ENCODE data around the gene SNX21.

The SNX21 gene

DNA sequence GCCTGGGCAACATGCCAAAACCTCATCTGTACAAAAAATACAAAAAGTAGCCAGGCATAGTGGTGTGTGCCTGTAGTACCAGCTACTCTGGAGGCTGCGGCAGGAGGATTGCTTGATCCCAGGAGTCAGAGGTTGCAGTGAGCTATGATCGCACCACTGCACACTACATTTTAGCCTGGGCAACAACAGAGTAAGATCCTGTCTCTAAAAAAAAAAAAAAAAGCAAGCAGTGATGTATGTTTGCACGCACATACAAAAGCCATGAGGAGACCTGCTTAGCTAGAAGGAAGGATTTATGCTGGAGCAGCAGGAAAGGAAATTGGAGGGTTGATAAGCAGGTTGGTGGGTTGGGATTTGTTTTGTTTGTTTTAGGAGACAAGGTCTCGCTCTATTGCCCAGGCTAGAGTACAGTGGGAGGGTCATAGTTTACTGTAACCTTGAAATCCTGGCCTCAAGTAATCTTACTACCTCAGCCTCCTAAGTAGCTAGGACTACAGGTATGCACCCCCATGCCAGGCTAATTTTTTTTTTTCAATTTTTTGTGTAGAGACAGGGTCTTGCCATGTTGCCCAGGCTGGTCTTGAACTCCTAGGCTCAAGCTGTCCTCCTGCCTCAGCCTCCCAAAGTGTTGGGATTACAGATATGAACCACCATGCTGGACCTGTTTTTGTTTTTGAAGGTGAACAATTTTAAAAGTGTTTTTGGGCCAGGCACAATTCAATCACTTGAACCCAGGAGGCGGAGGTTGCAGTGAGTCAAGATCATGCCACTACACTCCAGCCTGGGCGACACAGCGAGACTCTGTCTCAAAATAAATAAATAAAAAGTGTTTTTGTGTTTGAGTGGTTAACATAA, 27.8 kb downstream of the SNX21 start:
- no peaks in the 10 kb centered on the region for H3K27me3 ChIP-seq
- H3K4me1 ChIP-seq (ENCODE audit: control insufficient read depth in 1 of 2, insufficient read depth in 1 of 2, low read depth in 1 of 2, low read length in 1 of 2) = peaks cover 14 to 16% of the 10 kb centered on the region in 2 experiments
- no peak overlapping the region for H3K4me3 ChIP-seq (ENCODE audit: low read depth in 1 of 2, low read length in 1 of 2)
- H3K36me3 ChIP-seq = no peaks in the 10 kb centered on the region
- no peaks in the 10 kb centered on the region for H3K9me3 ChIP-seq
- no peak overlapping the region for H3K27ac ChIP-seq
- TF ChIP-seq, protein P1, sequence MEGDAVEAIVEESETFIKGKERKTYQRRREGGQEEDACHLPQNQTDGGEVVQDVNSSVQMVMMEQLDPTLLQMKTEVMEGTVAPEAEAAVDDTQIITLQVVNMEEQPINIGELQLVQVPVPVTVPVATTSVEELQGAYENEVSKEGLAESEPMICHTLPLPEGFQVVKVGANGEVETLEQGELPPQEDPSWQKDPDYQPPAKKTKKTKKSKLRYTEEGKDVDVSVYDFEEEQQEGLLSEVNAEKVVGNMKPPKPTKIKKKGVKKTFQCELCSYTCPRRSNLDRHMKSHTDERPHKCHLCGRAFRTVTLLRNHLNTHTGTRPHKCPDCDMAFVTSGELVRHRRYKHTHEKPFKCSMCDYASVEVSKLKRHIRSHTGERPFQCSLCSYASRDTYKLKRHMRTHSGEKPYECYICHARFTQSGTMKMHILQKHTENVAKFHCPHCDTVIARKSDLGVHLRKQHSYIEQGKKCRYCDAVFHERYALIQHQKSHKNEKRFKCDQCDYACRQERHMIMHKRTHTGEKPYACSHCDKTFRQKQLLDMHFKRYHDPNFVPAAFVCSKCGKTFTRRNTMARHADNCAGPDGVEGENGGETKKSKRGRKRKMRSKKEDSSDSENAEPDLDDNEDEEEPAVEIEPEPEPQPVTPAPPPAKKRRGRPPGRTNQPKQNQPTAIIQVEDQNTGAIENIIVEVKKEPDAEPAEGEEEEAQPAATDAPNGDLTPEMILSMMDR (IDR thresholded peaks at IDR 0.05) = no peak

DNA sequence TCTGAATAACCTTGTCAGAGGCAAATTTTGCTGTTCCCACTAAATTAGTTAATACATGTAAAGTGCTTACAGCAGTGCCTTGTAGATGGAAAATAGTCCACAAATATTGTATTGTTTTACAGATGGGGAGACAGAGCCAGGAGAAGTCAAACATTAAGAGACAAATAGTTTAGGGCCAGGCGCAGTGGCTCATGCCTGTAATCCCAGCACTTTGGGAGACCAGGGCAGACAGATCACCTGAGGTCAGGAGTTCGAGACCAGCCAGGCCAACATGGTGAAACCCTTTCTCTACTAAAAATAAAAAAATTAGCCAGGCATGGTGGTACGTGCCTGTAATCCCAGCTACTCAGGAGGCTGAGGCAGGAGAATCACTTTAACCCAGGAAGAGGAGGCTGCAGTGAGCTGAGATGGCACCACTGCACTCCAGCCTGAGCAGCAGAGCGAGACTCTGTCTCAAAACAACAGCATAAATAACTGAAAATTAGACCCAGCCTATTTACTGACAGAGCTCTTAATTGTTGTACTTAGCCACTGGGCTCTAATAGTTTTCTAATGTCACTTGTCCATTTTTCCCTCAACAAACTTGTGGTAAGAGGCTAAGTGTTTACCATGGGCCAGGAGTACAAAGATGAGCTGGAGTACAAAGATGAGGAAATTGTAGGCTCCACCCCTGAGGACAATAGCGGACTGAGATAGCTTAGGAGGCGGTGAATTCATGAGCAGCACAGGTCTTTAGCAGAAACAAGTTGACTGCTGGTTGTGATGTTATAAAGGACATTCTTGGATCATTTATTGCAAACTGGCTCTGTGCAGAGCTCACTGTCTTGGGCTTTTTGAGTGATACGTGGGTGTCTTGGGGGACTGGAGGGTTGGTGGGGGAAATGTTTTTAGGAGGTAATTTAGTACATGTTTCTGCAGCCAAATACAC, 30.2 kb downstream of the SNX21 start:
- Histone ChIP-seq H3K4me3 (ENCODE audit: low read depth in 1 of 2, low read length in 1 of 2) (no peak overlapping the region), H3K9me3 (no peaks in the 10 kb centered on the region), H3K27ac (no peak overlapping the region), H3K4me1 (ENCODE audit: control insufficient read depth in 1 of 2, insufficient read depth in 1 of 2, low read depth in 1 of 2, low read length in 1 of 2) (no peaks in the 10 kb centered on the region), H3K36me3 (no peaks in the 10 kb centered on the region), H3K27me3 (no peaks in the 10 kb centered on the region)
- TF ChIP-seq, protein P1 (IDR thresholded peaks at IDR 0.05) = no peak

DNA sequence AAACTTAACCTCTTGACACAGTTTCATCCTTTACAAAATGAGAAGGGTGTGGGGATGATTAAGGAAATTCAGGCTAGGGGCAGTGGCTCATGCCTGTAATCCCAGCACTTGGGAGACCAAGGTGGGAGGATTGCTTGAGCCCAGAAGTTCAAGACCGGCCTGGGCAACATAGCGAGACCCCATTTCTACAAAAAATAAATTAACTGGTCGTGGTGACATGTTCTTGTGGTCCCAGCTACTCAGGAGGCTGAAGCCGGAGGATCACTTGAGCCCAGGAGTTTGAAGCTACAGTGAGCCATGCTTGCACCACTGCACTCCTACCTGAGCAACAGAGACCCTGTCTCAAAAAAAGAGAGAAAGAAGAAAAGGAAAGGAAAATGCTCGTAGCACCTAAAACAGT, 32.9 kb downstream of the SNX21 start:
- H3K4me1 ChIP-seq (ENCODE audit: control insufficient read depth in 1 of 2, insufficient read depth in 1 of 2, low read depth in 1 of 2, low read length in 1 of 2) = no peaks in the 10 kb centered on the region
- TF ChIP-seq, protein P1 (IDR thresholded peaks at IDR 0.05) = no peak
- H3K4me3 ChIP-seq (ENCODE audit: low read depth in 1 of 2, low read length in 1 of 2) = no peak overlapping the region
- H3K27ac ChIP-seq = no peak overlapping the region
- no peaks in the 10 kb centered on the region for H3K9me3 ChIP-seq
- no peaks in the 10 kb centered on the region for H3K27me3 ChIP-seq
- H3K36me3 ChIP-seq = no peaks in the 10 kb centered on the region

DNA sequence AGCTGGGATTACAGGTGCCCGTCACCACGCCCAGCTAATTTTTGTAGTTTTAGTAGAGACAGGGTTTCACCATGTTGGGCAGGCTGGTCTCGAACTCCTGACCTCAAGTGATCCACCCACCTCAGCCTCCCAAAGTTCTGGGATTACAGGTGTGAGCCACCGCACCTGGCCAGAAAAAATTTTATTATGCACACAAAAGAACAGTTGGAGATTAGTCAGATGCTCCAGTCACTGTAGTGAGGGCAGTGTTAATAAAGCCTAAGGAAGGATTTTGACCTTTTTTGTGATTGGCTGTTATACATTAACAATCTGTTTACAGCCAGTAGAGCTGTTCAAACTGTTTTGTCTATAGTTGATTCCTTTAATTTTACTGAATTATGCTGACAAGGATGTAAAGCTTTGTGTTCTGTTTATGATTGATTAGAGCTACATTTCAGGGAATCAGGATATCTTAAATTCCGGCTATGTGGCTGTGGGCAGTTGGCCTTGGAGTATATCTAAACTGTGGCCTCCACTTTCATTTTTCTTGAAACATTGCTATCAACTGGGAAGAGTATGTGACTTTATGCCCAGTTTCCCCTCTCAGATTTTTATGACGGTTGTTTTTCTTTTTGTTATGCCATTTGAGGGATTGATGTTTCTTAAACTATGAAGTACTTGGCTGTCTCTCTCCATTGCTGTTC, 33.7 kb downstream of the SNX21 start:
- Histone ChIP-seq H3K27me3 (no peaks in the 10 kb centered on the region), H3K36me3 (no peaks in the 10 kb centered on the region), H3K9me3 (no peaks in the 10 kb centered on the region), H3K27ac (no peak overlapping the region), H3K4me1 (ENCODE audit: control insufficient read depth in 1 of 2, insufficient read depth in 1 of 2, low read depth in 1 of 2, low read length in 1 of 2) (no peaks in the 10 kb centered on the region), H3K4me3 (ENCODE audit: low read depth in 1 of 2, low read length in 1 of 2) (no peak overlapping the region)
- TF ChIP-seq, protein P1 (IDR thresholded peaks at IDR 0.05) = no peak

DNA sequence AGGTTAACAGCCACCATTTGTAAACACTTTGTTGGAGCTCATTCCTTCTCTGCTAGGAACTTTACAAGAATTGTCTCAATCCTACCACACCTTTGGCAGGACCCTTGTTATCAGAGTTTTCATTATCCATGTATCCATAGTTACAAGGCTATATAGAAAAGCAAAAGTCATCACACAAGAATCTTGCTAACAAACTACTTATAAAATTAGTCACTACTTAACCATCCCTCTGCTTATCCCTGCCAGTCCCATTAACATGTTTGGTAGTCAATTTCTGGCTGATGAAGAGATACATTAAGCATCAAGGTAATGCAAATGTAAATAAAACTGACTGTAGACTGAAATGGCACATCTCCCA, 34.2 kb downstream of the SNX21 start:
- H3K36me3 ChIP-seq = peaks cover 3% of the 10 kb centered on the region
- no peaks in the 10 kb centered on the region for H3K9me3 ChIP-seq
- no peaks in the 10 kb centered on the region for H3K4me1 ChIP-seq (ENCODE audit: control insufficient read depth in 1 of 2, insufficient read depth in 1 of 2, low read depth in 1 of 2, low read length in 1 of 2)
- TF ChIP-seq, protein P1 (IDR thresholded peaks at IDR 0.05) = no peak
- H3K27ac ChIP-seq = no peak overlapping the region
- no peaks in the 10 kb centered on the region for H3K27me3 ChIP-seq
- H3K4me3 ChIP-seq (ENCODE audit: low read depth in 1 of 2, low read length in 1 of 2) = no peak overlapping the region

All from neutrophil (primary cell).